ENCODE measurements around the gene TGFB1. TPM values are rescaled to one million over a fixed set of nuclear protein-coding genes. Genes with fewer than 3 reads are reported as not detected.

Gene TGFB1
- total and polyA plus RNA-seq, 5 donors = 23.9 to 39.3 (median 32.1) TPM

Other genes with a start within 250 kb of the TGFB1 start
- not detected for gene CYP2F1, start 239.5 kb downstream of the TGFB1 start, total RNA-seq
- gene CYP2F1, start 239.5 kb downstream of the TGFB1 start, polyA plus RNA-seq = not detected
- gene CYP2S1, start 160.7 kb downstream of the TGFB1 start, total RNA-seq = 1 to 10 TPM; 1.1 to 1.7 (median 1.2) TPM
- 0.14 TPM for gene CYP2S1, start 160.7 kb downstream of the TGFB1 start, polyA plus RNA-seq
- gene AXL, start 134.7 kb downstream of the TGFB1 start, total RNA-seq = 10 to 100 TPM; 30.2 to 43.6 (median 38.5) TPM
- gene AXL, start 134.7 kb downstream of the TGFB1 start, polyA plus RNA-seq = 12.3 TPM
- gene HNRNPUL1, start 89.5 kb downstream of the TGFB1 start, total RNA-seq = 100 to 1,000 TPM; 134 to 152 (median 141) TPM
- gene HNRNPUL1, start 89.5 kb downstream of the TGFB1 start, polyA plus RNA-seq = 89.4 TPM
- gene CCDC97, start 43.8 kb downstream of the TGFB1 start, total RNA-seq = 10 to 100 TPM; 17.9 to 22.2 (median 18.9) TPM
- 12.2 TPM for gene CCDC97, start 43.8 kb downstream of the TGFB1 start, polyA plus RNA-seq
- gene B9D2, start 10.2 kb upstream of the TGFB1 start, total RNA-seq = 1 to 10 TPM; 3.3 to 3.8 (median 3.5) TPM
- gene B9D2, start 10.2 kb upstream of the TGFB1 start, polyA plus RNA-seq = 5.1 TPM
- 1 to 10 TPM; 4.6 to 6.7 (median 5.8) TPM for gene TMEM91, start 22.6 kb upstream of the TGFB1 start, total RNA-seq
- 8.5 TPM for gene TMEM91, start 22.6 kb upstream of the TGFB1 start, polyA plus RNA-seq
- 10 to 100 TPM in 2 of 4 donors, 1 to 10 TPM in 2; 8.6 to 12.6 (median 10.8) TPM for gene EXOSC5, start 43.4 kb upstream of the TGFB1 start, total RNA-seq
- 12.2 TPM for gene EXOSC5, start 43.4 kb upstream of the TGFB1 start, polyA plus RNA-seq
- 10 to 100 TPM; 21.0 to 36.1 (median 33.0) TPM for gene BCKDHA, start 43.9 kb upstream of the TGFB1 start, total RNA-seq
- gene BCKDHA, start 43.9 kb upstream of the TGFB1 start, polyA plus RNA-seq = 50.4 TPM
- 1 to 10 TPM; 2.0 to 3.6 (median 3.1) TPM for gene B3GNT8, start 73.5 kb upstream of the TGFB1 start, total RNA-seq
- 3.4 TPM for gene B3GNT8, start 73.5 kb upstream of the TGFB1 start, polyA plus RNA-seq
- gene DMAC2, start 86.0 kb upstream of the TGFB1 start, total RNA-seq = 10 to 100 TPM; 52.6 to 86.8 (median 77.5) TPM
- 84.9 TPM for gene DMAC2, start 86.0 kb upstream of the TGFB1 start, polyA plus RNA-seq
- not detected for gene ERICH4, start 89.2 kb upstream of the TGFB1 start, total RNA-seq
- gene ERICH4, start 89.2 kb upstream of the TGFB1 start, polyA plus RNA-seq = not detected
- 1 to 10 TPM in 2 of 4 donors, under 1 TPM in 2; 0.65 to 1.6 (median 1.2) TPM for gene CEACAM21, start 222.2 kb upstream of the TGFB1 start, total RNA-seq
- 0.36 TPM for gene CEACAM21, start 222.2 kb upstream of the TGFB1 start, polyA plus RNA-seq